NCI-H345 treated with DMSO at 0.1 percent for 48 hours (cell line): Measurements from ENCODE around the gene LIF.

Experiments used
- DNase-seq: peaks from one replicate; lab custom pipeline; 2025; ENCODE audit not compliant: unreplicated experiment; lab: John Stamatoyannopoulos, UW

LIF gene

GRCh38 chr22:30284666-30285065 is 38.1 kb upstream of the LIF start:
- DNase-seq, result no peak

- no peak for DNase-seq
These were observed 37.6 kb upstream of the LIF start for GRCh38 chr22:30284172-30284571.

- DNase-seq, result no peak
These were observed 36.8 kb upstream of the LIF start for GRCh38 chr22:30283342-30283741.

GRCh38 chr22:30282616-30283046 is 36.1 kb upstream of the LIF start:
- DNase-seq, result no peak

GRCh38 chr22:30280505-30280904 is 33.9 kb upstream of the LIF start:
- DNase-seq, result no peak

GRCh38 chr22:30279932-30280331 is 33.4 kb upstream of the LIF start:
- no peak for DNase-seq

GRCh38 chr22:30279046-30279788 is 32.7 kb upstream of the LIF start:
- DNase-seq, result no peak

- DNase-seq, result no peak
These were observed 31.2 kb upstream of the LIF start for GRCh38 chr22:30277547-30278344.

- DNase-seq, result no peak
These were observed 29.5 kb upstream of the LIF start for GRCh38 chr22:30276039-30276438.

- no peak for DNase-seq
These were observed 29.1 kb upstream of the LIF start for GRCh38 chr22:30275625-30276024.

- no peak for DNase-seq
These were observed 27.9 kb upstream of the LIF start for GRCh38 chr22:30274437-30274812.

- DNase-seq, result no peak
These were observed 27.3 kb upstream of the LIF start for GRCh38 chr22:30273711-30274436.

GRCh38 chr22:30272781-30273601 is 26.4 kb upstream of the LIF start:
- no peak for DNase-seq

- no peak for DNase-seq
These were observed 24.3 kb upstream of the LIF start for GRCh38 chr22:30270832-30271231.

GRCh38 chr22:30268331-30268730 is 21.8 kb upstream of the LIF start:
- no peak for DNase-seq

- DNase-seq, result no peak
These were observed 21.1 kb upstream of the LIF start for GRCh38 chr22:30267382-30268302.

GRCh38 chr22:30266445-30267381 is 20.2 kb upstream of the LIF start, which contains the start of gene OSM:
Gene OSM (minus strand): TSS chr22:30266851. CDS start chr22:30266799, 52 bp downstream.
- DNase-seq, result no peak

GRCh38 chr22:30265823-30266444 is 19.4 kb upstream of the LIF start:
- no peak for DNase-seq
